Psoas muscle (tissue), 8 donors: ENCODE data around the gene MAML2. TPM values are rescaled to one million over a fixed set of nuclear protein-coding genes. Genes with fewer than 3 reads are reported as not detected.

ENCODE experiments used
- ATAC-seq, 4 donors: fragments of 200-7000 bp; cut with Tn5 transposase; one replicate each; pipeline ENCODE4 v1.9.1; 2020; ENCODE audit warnings: moderate library complexity in 3 of 4, mild to moderate bottlenecking in 2 of 4
- DNase-seq, 2 donors: peaks; one replicate each; pipeline ENCODE4 v3.0.0-alpha.2; 2020
- H3K27ac ChIP-seq: fragments of 200-600 bp; one replicate; pipeline ENCODE4 v1.8.0; 2022
- H3K27me3 ChIP-seq, 3 donors: fragments of 200-600 bp in 1 of 3; one replicate each; pipeline versions ENCODE4 v1.6.1 to v1.8.0; 2013 to 2022; ENCODE audit warnings: low read length in 2 of 3, mild to moderate bottlenecking in 2 of 3, moderate library complexity in 1 of 3; ENCODE audit not compliant: insufficient read depth in 3 of 3
- H3K36me3 ChIP-seq, 2 donors: fragments of 200-600 bp in 1 of 2; one replicate each; pipeline versions ENCODE4 v1.6.1 to v1.8.0; 2013 to 2022; ENCODE audit warnings: low read depth in 1 of 2, mild to moderate bottlenecking in 1 of 2, moderate library complexity in 1 of 2; ENCODE audit not compliant: insufficient read depth in 1 of 2
- H3K4me1 ChIP-seq: fragments of 200-600 bp; one replicate; pipeline ENCODE4 v1.8.0; 2022
- H3K4me3 ChIP-seq: fragments of 200-600 bp; one replicate; pipeline ENCODE4 v1.8.0; 2022; ENCODE audit warnings: mild to moderate bottlenecking
- H3K9me3 ChIP-seq: fragments of 200-600 bp; one replicate; pipeline ENCODE4 v1.8.0; 2022
- WGBS, 3 donors: extraction: QIAGEN DNeasy Blood & Tissue Kit; methylation state at CpG; one replicate each; pipeline versions ENCODE4 v1.1.6 to v1.1.7; 2013; 5-methylcytosine and 5-hydroxymethylcytosine counted together
- intact Hi-C, 2 donors: fragments of 100-400 bp; cut with DNase I; formaldehyde crosslinking; loops; one replicate each; pipeline versions ENCODE4 v1.11.0 to v1.14.2; 2022
- polyA plus RNA-seq, 3 donors: library from polyadenylated mRNA; stranded (reverse); fragments of 200-250 nt; gene quantifications; one replicate each; pipeline ENCODE4 v1.2.3, GENCODE V29; 2013
- total RNA-seq, 4 donors: library from RNA; stranded (reverse); fragmentation: NEBNext Ultra II Directional in 2 of 4; extraction: Animal tissue kit (Norgen Biotek cat#: 25700) in 2 of 4; gene quantifications; one replicate each; pipeline versions ENCODE4 v1.2.1 to v1.2.4, GENCODE V29; 2021 to 2023
- TF ChIP-seq, protein P1 (sequence below): fragments of 200-600 bp; IDR thresholded peaks from one replicate; pipeline ENCODE4 v1.8.0; 2022; ENCODE audit warnings: antibody characterized with exemption
- donor health status: healthy with polysubstance abuse.
- donor health status: DM: no; HTN: no; CAD: no; lungs with moderate emphysema.
- donor health status: Bipolar disorder and iron deficiency.
- donor health status: healthy.
- donor health status: DM: yes; HTN: yes; CAD: no.
- donor health status: DM: no; HTN: no; CAD: no.
- donor health status: DM: no; HTN: no; CAD: no.
- donor health status: DM: yes; HTN: yes; CAD: no.

Gene MAML2
- total and polyA plus RNA-seq, 7 donors: 0.39 to 3.7 (median 1.5) TPM

DNA sequence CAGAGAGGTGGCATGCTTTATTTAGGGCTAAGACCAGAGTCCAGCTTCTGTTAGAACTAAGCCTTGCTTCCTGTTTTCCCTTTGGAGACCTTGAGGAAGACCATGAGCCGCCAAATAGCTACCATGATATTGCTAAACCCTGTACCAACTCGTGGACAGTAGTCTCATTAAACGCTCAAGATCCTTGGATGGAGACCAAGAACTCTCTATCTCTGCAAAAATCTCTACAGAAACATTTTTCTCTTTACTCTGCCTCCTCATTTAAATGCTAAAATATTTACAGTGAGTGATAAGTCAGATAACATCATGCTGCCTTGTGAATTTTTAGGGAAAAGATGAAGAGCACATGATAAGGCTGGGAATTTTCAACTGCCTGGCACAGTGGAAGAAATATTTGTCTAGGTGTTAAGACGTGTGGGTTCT, 197.8 kb downstream of the MAML2 start:
- TF ChIP-seq, protein P1, sequence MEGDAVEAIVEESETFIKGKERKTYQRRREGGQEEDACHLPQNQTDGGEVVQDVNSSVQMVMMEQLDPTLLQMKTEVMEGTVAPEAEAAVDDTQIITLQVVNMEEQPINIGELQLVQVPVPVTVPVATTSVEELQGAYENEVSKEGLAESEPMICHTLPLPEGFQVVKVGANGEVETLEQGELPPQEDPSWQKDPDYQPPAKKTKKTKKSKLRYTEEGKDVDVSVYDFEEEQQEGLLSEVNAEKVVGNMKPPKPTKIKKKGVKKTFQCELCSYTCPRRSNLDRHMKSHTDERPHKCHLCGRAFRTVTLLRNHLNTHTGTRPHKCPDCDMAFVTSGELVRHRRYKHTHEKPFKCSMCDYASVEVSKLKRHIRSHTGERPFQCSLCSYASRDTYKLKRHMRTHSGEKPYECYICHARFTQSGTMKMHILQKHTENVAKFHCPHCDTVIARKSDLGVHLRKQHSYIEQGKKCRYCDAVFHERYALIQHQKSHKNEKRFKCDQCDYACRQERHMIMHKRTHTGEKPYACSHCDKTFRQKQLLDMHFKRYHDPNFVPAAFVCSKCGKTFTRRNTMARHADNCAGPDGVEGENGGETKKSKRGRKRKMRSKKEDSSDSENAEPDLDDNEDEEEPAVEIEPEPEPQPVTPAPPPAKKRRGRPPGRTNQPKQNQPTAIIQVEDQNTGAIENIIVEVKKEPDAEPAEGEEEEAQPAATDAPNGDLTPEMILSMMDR: no peak
- DNase-seq: no peak
- Histone ChIP-seq H3K36me3 (no peaks in the 10 kb centered on the region), H3K27ac (no peak overlapping the region), H3K4me3 (no peak overlapping the region), H3K27me3 (peaks cover 0 to 3% (median 0%) of the 10 kb centered on the region in 3 donors), H3K4me1 (no peaks in the 10 kb centered on the region), H3K9me3 (no peaks in the 10 kb centered on the region)
- WGBS, 3 donors: 36 to 43% (median 42%) methylated on average over 4 of the region's 4 CpGs
- no peak for ATAC-seq
- intact Hi-C loops: no loop called here

DNA sequence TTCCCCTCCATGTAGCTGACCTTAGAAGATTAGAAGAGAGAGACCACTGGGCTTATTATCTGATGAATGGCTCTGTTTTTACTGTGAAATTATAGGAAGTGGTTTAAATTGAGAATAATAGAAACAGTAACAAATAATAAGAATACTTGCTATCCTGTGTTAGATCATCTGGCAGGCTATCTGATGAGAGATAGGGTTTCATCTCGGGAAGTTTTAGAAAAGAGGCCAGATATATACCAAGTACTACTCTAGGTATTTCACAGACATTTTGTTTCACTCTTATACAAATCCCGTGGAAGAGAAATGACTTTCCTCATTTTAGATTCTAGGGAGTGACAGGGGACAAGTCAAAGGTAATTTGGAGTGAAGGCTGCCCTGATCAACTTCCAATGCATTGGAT, 198.4 kb downstream of the MAML2 start:
- DNase-seq (no peak), ATAC-seq (no peak)
- 70 to 74% (median 74%) methylated on average over 2 of the region's 2 CpGs for WGBS, 3 donors
- no peak overlapping the region for H3K4me3 ChIP-seq
- intact Hi-C loops: no loop called here
- no peaks in the 10 kb centered on the region for H3K9me3 ChIP-seq
- peaks cover 0 to 3% (median 0%) of the 10 kb centered on the region in 3 donors for H3K27me3 ChIP-seq
- H3K27ac ChIP-seq: no peak overlapping the region
- H3K4me1 ChIP-seq: no peaks in the 10 kb centered on the region
- H3K36me3 ChIP-seq: no peaks in the 10 kb centered on the region
- TF ChIP-seq, protein P1: no peak

DNA sequence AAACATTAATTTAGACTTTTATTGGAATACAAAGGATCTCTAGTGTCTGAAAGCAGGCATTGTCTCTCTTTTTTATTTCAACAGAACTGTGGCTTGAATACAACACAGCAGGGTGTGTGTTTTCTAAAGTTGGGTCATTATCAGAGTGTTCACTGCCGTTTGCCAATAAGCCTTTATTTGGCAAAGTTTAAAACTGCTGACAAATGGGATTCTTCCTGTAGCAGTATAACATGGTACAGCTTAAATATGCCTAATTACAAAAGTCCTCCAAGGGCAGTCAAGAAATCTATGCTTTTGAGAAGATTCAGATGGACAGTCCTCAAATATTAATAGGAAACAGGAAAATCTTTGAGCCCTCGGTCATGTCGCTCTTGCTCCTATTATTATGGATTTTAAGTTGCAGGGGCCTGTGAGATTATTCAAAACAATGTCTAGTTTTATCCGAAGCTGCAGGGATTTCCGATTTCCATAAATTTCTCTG, 199.9 kb downstream of the MAML2 start:
- H3K27me3 ChIP-seq: peaks cover 0 to 3% (median 0%) of the 10 kb centered on the region in 3 donors
- DNase-seq (no peak), ATAC-seq (no peak)
- H3K4me3 ChIP-seq: no peak overlapping the region
- H3K4me1 ChIP-seq: no peaks in the 10 kb centered on the region
- H3K9me3 ChIP-seq: no peaks in the 10 kb centered on the region
- H3K36me3 ChIP-seq: no peaks in the 10 kb centered on the region
- no peak overlapping the region for H3K27ac ChIP-seq
- TF ChIP-seq, protein P1: no peak
- intact Hi-C loops: no loop called here
- WGBS, 3 donors: 50 to 57% (median 54%) methylated on average over 5 of the region's 5 CpGs

DNA sequence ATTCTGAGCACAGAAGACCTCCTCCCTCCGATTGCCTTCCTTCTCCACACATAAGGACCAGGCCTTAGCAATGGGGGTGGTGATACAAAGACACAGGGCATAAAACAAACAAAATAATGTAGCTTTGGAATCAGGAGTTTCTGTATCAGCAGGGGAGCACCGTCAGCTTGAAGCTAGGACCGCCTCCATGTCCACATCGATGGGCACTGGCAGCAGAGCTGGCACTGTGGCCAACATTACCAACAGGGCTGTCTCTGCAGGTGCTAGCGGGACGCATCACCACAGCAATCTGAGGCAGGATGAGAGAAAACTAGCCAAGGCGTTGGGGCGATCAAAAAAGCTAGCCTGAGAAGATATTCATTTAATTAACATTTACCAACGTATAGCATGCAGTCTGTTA, 201.4 kb downstream of the MAML2 start:
- Histone ChIP-seq H3K36me3 (no peaks in the 10 kb centered on the region), H3K4me1 (peaks cover 9% of the 10 kb centered on the region), H3K9me3 (no peaks in the 10 kb centered on the region), H3K4me3 (no peak overlapping the region), H3K27ac (no peak overlapping the region), H3K27me3 (peaks cover 0 to 3% (median 0%) of the 10 kb centered on the region in 3 donors)
- TF ChIP-seq, protein P1: no peak
- 90 to 93% (median 92%) methylated on average over 9 of the region's 9 CpGs for WGBS, 3 donors
- ATAC-seq: no peak
- intact Hi-C loops: no loop called here
- no peak for DNase-seq

DNA sequence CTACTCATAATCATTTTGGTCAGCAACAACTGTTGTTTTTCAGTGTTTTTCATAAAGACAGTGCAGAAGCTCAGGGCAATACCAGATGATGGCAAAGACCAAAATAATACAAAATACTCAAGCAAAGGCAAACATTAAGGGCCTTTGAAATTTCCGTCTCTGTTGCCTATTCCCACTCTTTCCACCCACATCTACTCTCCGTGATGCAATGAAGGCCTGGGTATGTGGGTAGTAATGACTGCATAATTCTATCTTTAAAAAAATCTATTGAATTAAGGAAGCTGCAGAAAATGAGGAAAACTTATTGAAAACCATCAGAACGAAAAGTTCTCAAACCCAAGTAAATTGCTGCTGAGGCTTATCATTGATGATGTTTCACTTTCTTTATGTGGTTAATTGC, 203.3 kb downstream of the MAML2 start:
- intact Hi-C loops: no loop called here
- peaks cover 0 to 2% (median 0%) of the 10 kb centered on the region in 3 donors for H3K27me3 ChIP-seq
- DNase-seq (no peak), ATAC-seq (no peak)
- TF ChIP-seq, protein P1: no peak
- H3K4me3 ChIP-seq: no peak overlapping the region
- peaks cover 9% of the 10 kb centered on the region for H3K4me1 ChIP-seq
- no peak overlapping the region for H3K27ac ChIP-seq
- H3K36me3 ChIP-seq: no peaks in the 10 kb centered on the region
- WGBS, 3 donors: 90 to 92% (median 92%) methylated on average over 3 of the region's 3 CpGs
- H3K9me3 ChIP-seq: no peaks in the 10 kb centered on the region
